ENCODE data around the gene FAM184B. TPM values are rescaled to one million over a fixed set of nuclear protein-coding genes. Genes with fewer than 3 reads are reported as not detected.

Gene FAM184B
- total RNA-seq, 1 donor from 2014 or later, result 4.4 TPM

Other genes with a start within 250 kb of the FAM184B start
- 34.4 TPM for gene LAP3, start 204.4 kb downstream of the FAM184B start, total RNA-seq
- gene MED28, start 167.0 kb downstream of the FAM184B start, total RNA-seq, result 30.7 TPM
- gene DCAF16, start 29.1 kb upstream of the FAM184B start, total RNA-seq, result 29.3 TPM
- 5.9 TPM for gene NCAPG, start 29.4 kb upstream of the FAM184B start, total RNA-seq
- 46.0 TPM for gene LCORL, start 240.1 kb upstream of the FAM184B start, total RNA-seq